HG03135 (cell line): ENCODE data around the gene CBFA2T3.
"Not testable (repeated sequence)": the region's sequence is repeated elsewhere in the genome, so short reads cannot be mapped to it uniquely, and the experiment has no call there.

Source experiments
- ATAC-seq: cut with Tn5 transposase; IDR thresholded peaks from one replicate; pipeline ENCODE4 v1.9.1; 2021; ENCODE audit warnings: mild to moderate bottlenecking, moderate library complexity; ENCODE audit not compliant: unreplicated experiment

CBFA2T3 gene

GRCh38 chr16:88925540-88925887 lies 51.5 kb downstream of the CBFA2T3 start:
- no peak for ATAC-seq

DNA sequence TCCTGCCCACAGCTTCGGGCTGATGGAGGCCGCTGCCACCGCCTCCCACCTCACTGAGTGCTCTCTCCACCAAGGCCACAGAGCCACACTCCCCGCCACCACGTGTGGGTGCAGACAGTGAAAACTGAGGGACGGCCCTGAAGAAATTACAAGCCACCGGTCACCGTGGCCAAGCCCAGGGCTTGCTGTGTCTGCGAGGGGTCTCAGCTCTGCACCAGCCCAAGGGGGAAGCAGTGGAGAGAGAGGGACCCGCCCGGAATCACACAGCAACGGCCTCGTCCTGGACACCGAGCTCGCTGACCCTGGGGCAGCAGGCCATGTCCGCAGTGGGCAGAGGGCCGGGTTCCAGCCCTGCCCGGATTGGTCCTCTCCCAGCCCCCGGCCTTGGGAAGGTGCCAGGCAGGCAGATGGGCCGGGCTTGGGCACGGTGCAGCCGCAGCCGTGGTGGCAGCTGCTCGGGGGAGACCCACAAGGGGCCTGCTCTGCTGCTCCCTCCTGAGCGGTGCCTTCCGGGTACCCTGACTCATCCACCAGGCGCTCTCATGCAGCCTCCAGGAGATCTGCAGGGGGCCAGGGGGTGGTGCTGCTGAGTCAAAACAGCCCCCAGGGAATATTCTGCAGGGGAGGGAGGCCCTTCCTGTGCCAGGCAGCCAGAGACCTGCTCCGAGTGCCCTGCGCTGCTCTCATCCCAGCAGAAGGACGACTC lies 52.0 kb downstream of the CBFA2T3 start:
- ATAC-seq, result no peak

GRCh38 chr16:88923926-88924833 lies 52.8 kb downstream of the CBFA2T3 start:
- ATAC-seq, result no peak

DNA sequence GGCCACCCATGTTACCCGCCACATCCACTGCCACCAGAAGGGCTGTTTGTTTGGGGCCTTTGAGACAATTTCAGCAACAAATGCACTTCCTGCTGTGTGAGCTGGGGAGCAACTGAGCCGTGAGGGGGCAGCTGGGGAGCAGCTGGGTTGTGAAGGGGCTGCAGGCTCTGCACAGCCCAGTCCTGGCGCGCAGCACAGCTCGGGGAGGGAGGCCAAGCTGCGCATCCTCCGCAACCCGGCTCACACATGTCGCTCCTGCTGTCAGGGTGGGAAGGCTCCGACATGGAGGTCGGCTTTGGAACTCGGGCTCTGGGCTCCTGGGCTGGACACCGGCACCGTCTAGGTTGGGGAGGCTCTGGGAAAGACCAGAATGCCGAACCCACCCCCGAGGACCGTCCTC lies 53.6 kb downstream of the CBFA2T3 start:
- ATAC-seq, result no peak

GRCh38 chr16:88922826-88923410 lies 54.1 kb downstream of the CBFA2T3 start:
- ATAC-seq, result no peak

- no peak for ATAC-seq
These were observed 54.7 kb downstream of the CBFA2T3 start for GRCh38 chr16:88922114-88922825.

GRCh38 chr16:88921591-88921990 lies 55.4 kb downstream of the CBFA2T3 start:
- ATAC-seq, result no peak

GRCh38 chr16:88920618-88921590 lies 56.1 kb downstream of the CBFA2T3 start:
- ATAC-seq, result no peak

GRCh38 chr16:88919936-88920335 lies 57.1 kb downstream of the CBFA2T3 start:
- ATAC-seq, result no peak

GRCh38 chr16:88918896-88919295 lies 58.1 kb downstream of the CBFA2T3 start:
- ATAC-seq, result not testable (repeated sequence)

- no peak for ATAC-seq
These were observed 58.9 kb downstream of the CBFA2T3 start for GRCh38 chr16:88917915-88918627.

- ATAC-seq, result no peak
These were observed 59.7 kb downstream of the CBFA2T3 start for GRCh38 chr16:88917146-88917914.

DNA sequence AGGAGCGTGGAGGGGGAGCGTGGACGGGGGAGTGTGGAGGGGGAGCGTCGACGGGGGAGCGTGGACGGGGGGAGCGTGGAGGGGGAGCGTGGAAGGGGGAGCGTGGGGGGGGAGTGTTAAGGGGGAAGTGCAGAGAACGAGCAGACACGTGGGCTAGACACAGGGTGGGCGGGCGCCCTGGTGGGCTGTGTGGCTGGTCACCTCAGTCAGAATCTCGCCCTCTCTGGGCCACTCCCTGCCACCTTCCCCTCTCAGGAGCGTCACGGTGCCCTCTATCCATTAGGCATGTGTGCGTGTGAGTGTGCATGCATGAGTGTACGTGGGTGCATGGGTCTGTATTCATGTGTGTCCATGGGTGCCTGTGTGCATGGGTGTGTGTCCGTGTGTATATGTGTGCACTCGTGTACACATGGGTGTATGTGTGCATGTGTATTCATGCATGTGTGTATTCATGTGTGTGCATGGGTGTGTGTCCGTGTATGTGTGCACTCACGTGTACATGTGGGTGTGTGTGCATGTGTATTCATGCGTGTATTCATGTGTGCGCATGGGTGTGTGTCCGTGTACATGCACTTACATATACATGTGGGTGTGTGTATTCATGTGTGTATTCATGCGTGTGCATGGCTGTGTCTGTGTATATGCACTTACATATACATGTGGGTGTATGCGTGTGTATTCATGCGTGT lies 61.2 kb downstream of the CBFA2T3 start:
- no peak for ATAC-seq

GRCh38 chr16:88914750-88915368 lies 62.1 kb downstream of the CBFA2T3 start:
- no peak for ATAC-seq

DNA sequence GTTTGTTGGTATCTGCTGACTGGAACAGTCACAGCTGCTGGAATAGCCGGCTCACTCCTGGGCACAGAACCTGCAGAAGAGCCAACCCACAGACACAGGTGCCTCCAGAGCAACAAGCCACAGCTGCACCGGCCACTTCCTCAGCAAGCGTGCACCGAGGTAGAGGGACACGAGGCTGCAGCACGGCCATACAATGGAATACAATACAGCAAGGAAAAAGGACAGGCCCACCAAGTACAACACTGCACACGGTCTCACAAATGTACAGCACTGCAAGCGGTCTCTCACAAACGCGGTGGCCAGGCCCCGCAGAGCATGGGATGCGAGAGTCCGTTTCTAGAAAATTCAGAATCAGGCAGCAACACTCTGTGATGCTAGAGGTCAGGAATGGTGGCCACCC lies 63.1 kb downstream of the CBFA2T3 start:
- no peak for ATAC-seq

- ATAC-seq, result no peak
These were observed 63.9 kb downstream of the CBFA2T3 start for GRCh38 chr16:88913001-88913612.

GRCh38 chr16:88912556-88912955 lies 64.5 kb downstream of the CBFA2T3 start:
- no peak for ATAC-seq
